ENCODE data around the gene IGSF3. TPM values are rescaled to one million over a fixed set of nuclear protein-coding genes. Genes with fewer than 3 reads are reported as not detected.

IGSF3 gene
- polyA plus RNA-seq, 1 experiment: 0.06 TPM

- CTCF ChIA-PET: interaction anchor here (0.6 to 1.1 kb wide), 2 partner anchors 8 to 13 kb away, joined by 3 read pairs; no protein-coding TSS in a partner anchor
- no peak for TF ChIP-seq CTCF (IDR thresholded peaks at IDR 0.05; ENCODE audit: low read depth, low read length)
- POLR2A ChIA-PET: no interaction called here
- Histone ChIP-seq H3K27ac (ENCODE audit: low read depth, low read length) (no peak overlapping the region), H3K4me3 (ENCODE audit: low read depth, low read length) (no peak overlapping the region), H3K9me3 (ENCODE audit: control insufficient read depth, insufficient read depth, low read length) (no peaks in the 10 kb centered on the region), H3K27me3 (ENCODE audit: control insufficient read depth, insufficient read depth, low read length) (no peaks in the 10 kb centered on the region)
- no peak for DNase-seq (ENCODE audit: low read depth, low spot score)
These were observed 79.9 kb downstream of the IGSF3 start for GRCh38 chr1:116587501-116588227.

GRCh38 chr1:116586741-116587143, 80.8 kb downstream of the IGSF3 start:
- H3K27ac ChIP-seq (ENCODE audit: low read depth, low read length): no peak overlapping the region
- H3K9me3 ChIP-seq (ENCODE audit: control insufficient read depth, insufficient read depth, low read length): no peaks in the 10 kb centered on the region
- no peak for DNase-seq (ENCODE audit: low read depth, low spot score)
- H3K4me3 ChIP-seq (ENCODE audit: low read depth, low read length): no peak overlapping the region
- ChIA-PET CTCF (interaction anchor here (1.0 to 4.2 kb wide), 2 partner anchors 9 to 12 kb away, joined by 3 to 26 read pairs; no protein-coding TSS in a partner anchor), POLR2A (no interaction called here)
- no peaks in the 10 kb centered on the region for H3K27me3 ChIP-seq (ENCODE audit: control insufficient read depth, insufficient read depth, low read length)
- no peak for TF ChIP-seq CTCF (IDR thresholded peaks at IDR 0.05; ENCODE audit: low read depth, low read length)

- Histone ChIP-seq H3K27ac (ENCODE audit: low read depth, low read length) (no peak overlapping the region), H3K4me3 (ENCODE audit: low read depth, low read length) (no peak overlapping the region), H3K27me3 (ENCODE audit: control insufficient read depth, insufficient read depth, low read length) (peaks cover 3% of the 10 kb centered on the region), H3K9me3 (ENCODE audit: control insufficient read depth, insufficient read depth, low read length) (no peaks in the 10 kb centered on the region)
- CTCF ChIA-PET: interaction anchor here (4.2 kb wide), 1 partner anchor 11 kb away, joined by 26 read pairs; no protein-coding TSS in a partner anchor
- POLR2A ChIA-PET: no interaction called here
- no peak for DNase-seq (ENCODE audit: low read depth, low spot score)
- TF ChIP-seq CTCF (IDR thresholded peaks at IDR 0.05; ENCODE audit: low read depth, low read length): no peak
These were observed 81.6 kb downstream of the IGSF3 start for GRCh38 chr1:116585886-116586285.

GRCh38 chr1:116581323-116581885, 86.1 kb downstream of the IGSF3 start:
- no peaks in the 10 kb centered on the region for H3K9me3 ChIP-seq (ENCODE audit: control insufficient read depth, insufficient read depth, low read length)
- H3K4me3 ChIP-seq (ENCODE audit: low read depth, low read length): no peak overlapping the region
- peaks cover 15% of the 10 kb centered on the region for H3K27me3 ChIP-seq (ENCODE audit: control insufficient read depth, insufficient read depth, low read length)
- DNase-seq (ENCODE audit: low read depth, low spot score): no peak
- no peak overlapping the region for H3K27ac ChIP-seq (ENCODE audit: low read depth, low read length)
- TF ChIP-seq CTCF (IDR thresholded peaks at IDR 0.05; ENCODE audit: low read depth, low read length): no peak
- ChIA-PET CTCF (interaction anchor here (1.7 kb wide), 1 partner anchor 15 kb away, joined by 5 read pairs; no protein-coding TSS in a partner anchor), POLR2A (no interaction called here)

All from AG04450 (cell line).